ENCODE results near the gene REEP5. TPM values are rescaled to one million over a fixed set of nuclear protein-coding genes. Genes with fewer than 3 reads are reported as not detected.
A peak's percentile ranks its signal among the peaks of the same experiment; 100 is the strongest.
"Not testable (repeated sequence)": the region's sequence is repeated elsewhere in the genome, so short reads cannot be mapped to it uniquely, and the experiment has no call there.

The REEP5 gene
- polyA plus RNA-seq, 10 donors, result 61.8 to 89.0 (median 73.7) TPM

DNA sequence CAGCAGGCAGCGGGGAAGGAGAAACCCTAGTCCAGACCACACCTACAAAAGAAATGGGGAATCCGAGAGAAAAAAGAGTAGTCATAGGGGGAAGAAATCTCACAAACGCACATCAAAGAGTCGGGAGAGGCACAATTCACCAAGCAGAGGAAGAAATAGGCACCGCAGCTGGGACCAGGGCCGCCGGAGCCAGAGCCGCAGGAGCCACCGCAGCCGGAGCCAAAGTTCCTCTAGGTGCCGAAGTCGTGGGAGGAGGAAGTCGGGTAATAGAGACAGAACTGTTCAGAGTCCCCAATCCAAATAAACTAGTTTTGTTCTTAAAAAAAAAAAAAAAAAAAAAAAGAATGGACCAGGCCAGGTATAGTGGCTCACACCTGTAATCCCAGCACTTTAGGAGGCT lies 29.3 kb downstream of the REEP5 start:
- no peak for DNase-seq

GRCh38 chr5:112892066-112892465 lies 30.0 kb downstream of the REEP5 start:
- not testable (repeated sequence) for DNase-seq

GRCh38 chr5:112886975-112887374 lies 35.1 kb downstream of the REEP5 start:
- no peak for DNase-seq

DNA sequence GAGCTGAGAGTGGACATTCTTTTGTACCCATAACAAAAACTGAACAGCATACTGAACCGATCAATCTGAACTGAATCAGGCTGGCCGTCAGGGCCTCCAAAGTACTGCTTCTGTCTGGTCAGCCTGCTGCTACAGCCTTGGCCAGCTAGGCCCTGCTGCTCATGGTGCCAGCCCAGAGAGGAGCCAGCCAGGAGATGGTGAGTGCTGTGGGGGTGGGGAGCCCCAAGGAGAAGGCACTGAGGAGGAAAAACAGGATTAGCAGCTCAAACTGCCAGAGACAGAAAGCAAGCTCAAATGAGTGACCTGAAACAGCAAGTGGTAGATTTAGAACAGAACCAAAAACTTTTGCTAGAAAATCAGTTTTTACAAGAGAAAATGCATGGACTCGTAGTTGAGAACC lies 37.0 kb downstream of the REEP5 start:
- DNase-seq, result no peak

DNA sequence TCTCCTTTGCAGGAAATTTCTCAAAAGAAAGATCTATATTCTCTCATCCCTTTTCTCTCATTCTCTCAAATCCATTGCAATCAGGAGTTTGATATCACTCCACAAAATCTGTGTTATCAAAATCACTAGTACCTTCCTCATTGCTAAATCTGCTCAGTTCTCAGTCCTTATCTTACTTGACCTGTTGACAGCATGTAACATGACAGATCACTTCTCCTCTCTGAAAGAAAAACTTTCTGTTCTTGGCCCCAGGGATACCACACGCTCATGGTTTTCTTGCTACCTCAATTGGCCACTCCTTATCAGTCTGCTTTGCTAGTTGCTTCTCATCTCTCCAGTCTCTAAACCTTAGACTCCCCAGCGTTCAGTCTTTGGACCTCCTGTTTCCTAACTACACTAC lies 38.8 kb downstream of the REEP5 start:
- no peak for DNase-seq

DNA sequence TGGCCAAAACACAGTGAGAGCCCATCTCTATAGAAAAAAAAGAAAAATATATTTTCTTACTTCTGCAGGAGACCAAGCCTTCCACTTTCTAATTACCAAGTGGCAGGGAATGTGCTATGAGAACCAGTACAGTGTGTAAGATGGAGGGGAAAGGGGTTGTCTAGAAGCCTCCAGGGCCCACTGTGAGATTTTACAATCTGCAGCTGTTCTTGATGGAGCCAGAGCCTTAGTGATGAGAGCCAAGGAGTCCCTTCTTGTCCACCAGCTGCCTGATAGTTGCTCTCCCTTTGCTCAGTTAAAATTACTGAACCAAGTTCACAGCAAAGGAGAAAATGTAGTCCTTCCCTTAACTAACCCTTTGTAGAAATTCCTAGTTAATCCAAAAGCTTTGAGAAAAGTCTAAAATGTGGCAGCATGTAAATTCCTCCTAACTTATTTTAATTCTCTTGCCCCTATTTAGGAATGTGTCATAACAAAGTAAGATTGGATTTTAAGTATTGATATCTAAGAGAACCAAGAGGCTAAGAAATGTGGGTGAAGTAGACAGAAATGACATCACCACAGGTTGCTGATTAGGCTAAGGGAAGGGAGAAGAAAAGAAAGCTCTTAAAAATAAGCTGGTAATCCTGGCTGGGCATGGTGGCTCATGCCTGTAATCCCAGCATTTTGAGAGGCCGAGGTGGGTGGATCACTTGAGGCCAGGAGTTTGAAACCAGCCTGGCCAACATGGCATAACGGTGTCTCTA lies 41.6 kb downstream of the REEP5 start:
- DNase-seq, result peak; percentile 40 to 70 (median 52)

DNA sequence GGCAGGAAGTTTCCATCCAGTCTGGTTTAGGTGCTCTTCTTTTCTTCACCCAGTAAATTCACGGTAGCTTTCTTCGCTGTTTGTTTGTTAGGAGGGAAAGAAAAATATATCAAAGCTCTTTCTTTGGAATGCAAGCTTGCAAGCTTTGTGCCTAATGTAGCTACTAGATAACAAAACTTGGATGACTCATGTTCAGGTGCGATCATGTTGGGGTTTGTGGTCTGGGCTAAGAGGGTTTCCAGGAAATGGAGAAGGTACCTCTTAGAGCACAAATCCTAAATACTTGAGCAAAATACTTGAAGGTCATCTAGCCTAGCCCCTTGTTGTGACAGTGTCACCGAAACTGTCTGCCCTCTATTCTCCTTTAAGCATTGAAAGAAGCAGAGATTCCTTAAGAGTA lies 43.3 kb downstream of the REEP5 start:
- no peak for DNase-seq

- no peak for DNase-seq
These were observed 43.9 kb downstream of the REEP5 start for GRCh38 chr5:112878101-112878500.

DNA sequence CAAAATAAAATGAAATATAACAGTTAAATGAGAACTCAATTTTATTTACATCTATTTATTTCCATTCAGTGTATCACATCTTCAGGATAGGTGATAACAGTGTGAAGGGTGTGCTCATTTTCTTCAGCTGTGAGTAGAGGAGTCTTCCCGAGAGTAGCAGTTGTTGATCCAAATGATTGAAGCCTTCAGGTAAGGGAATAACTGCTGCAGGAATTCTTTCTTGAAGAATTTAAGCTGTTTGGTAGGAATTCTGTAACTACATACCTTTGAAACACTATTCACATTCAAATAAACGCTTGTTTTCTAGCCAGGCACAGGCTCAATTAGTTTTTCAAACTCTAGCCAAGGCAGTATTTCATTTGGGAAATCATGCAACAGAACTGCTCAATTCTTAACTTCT lies 45.7 kb downstream of the REEP5 start:
- no peak for DNase-seq

DNA sequence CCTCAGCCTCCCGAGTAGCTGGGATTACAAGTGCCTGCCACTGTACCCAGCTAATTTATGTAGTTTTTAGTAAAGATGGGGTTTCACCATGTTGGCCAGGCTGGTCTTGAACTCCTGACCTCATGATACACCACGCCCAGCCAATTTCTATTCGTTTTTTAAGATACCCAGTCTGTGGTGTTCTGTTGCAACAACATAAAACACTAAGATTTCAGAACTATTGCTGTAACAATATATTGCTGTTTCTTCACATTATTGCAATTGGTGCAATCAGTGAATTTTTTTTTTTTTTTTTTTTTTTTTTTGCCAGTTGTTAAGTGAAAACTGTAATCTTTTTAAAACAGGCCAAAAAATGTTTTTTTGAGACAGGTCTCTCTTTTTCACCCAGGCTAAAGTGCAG lies 51.1 kb downstream of the REEP5 start:
- DNase-seq, result no peak

GRCh38 chr5:112869948-112870347 lies 52.1 kb downstream of the REEP5 start:
- DNase-seq, result no peak

GRCh38 chr5:112867411-112867810 lies 54.6 kb downstream of the REEP5 start:
- DNase-seq, result no peak

DNA sequence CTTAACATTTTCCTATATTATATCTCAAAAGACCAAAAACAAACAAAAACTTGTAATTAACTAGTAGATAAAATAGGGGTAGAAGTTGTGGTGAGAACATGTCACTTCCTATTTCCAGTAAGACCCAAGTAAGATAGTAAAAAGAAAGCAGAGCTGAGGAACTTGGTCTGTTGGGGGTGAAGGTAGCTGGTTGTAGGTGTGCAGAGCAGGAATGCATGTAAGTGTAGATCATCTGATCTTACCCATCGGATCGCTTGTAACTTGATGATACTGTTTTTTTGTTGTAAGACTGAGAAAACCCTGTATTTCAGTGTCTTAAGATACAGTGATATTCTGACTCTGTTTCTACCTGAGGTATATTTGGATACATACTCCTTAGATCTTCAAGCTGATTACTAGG lies 55.3 kb downstream of the REEP5 start:
- no peak for DNase-seq

DNA sequence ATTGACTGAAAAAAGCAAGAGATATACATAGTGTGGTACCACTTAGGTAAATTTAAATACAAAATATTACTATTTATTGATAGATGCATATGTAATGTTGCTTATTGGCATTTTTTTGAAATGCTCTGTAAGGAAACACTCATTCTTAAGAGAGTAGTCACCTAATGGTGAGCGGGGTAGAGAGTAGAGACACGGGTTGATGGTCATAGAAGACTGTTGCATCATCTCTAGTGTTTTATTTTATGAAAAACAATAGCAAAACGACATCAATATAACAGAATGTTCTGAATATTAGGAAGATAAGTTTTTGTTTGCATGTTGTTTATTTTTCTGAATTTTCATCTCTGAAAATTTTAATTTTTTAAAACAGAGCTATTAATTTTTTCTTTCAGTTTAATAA lies 56.9 kb downstream of the REEP5 start:
- DNase-seq, result no peak

GRCh38 chr5:112863549-112863948 lies 58.5 kb downstream of the REEP5 start:
- no peak for DNase-seq

DNA sequence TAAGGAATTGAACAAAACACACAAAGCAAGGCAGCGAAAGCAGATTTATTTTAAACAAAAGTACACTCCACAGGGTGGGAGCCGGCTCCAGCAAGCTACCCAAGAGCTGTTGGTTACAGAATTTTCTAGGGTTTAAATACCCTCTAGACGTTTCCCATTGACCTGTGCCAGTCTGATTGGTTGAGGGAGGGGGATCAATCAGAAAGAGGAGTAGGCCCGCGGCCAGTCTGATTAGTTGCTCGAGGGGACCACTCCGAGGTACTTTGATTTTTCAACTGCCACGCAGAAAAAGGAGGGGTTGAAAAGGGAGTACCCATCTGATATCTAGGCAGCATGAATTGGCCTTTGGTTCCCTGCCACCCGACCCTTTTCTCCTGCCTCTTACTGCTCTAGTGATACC lies 59.9 kb downstream of the REEP5 start:
- no peak for DNase-seq

- DNase-seq, result no peak
These were observed 60.4 kb downstream of the REEP5 start for GRCh38 chr5:112861638-112861985.

DNA sequence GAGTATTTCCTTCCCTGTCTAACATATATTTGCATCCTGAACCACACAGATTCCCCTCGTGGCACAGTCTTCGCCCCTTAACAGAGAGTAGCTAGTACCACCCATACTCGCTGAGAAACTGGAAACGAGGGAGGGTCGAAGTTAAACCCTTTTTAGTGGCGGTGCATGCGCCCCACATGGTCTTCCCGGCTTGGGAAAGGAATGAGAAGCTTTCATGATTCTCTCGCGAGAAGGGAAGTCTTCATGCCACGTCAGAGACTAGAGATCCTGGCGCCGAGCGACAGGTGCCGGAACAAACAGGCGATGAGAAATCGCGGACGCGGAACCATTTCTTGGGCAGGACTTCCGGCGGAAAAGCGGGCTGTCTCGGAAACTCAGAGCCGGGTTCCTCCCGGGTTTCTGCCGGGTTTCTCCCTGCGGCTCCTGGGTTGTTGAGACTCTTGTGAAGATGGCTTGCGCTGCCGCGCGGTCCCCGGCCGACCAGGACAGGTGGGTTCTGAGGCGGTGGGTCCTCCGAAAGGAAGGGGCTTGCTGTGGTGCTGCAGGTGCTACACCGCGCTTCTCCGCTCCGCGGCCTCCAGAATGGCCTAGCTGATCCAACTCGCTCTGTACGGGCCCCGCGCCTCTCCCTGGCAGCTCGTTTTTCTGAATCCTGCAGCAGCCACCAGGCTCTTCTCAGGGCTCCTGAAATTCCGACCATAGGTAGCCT lies 60.9 kb downstream of the REEP5 start, which contains the start of gene SRP19:
Gene SRP19 (plus strand): TSS at position 359 of the 709 bp plus-strand sequence. CDS start 90 bp downstream, at position 449.
- DNase-seq, result peak; percentile 98

DNA sequence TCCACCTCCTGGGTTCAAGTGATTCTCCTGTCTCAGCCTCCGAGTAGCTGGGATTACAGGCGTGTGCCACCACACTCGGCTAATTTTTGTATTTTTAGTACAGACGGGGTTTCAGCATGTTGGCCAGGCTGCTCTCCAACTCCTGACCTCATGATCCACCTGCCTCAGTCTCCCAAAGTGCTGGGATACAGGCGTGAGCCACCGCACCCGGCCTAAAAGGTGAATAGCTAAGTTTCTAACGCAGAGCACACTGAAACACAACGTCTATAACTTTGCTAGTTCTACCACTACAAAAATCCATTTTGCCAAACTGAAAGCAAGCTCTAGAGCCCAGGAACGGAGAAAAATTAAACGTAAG lies 61.5 kb downstream of the REEP5 start:
- DNase-seq, result not testable (repeated sequence)

GRCh38 chr5:112857866-112858265 lies 64.2 kb downstream of the REEP5 start:
- DNase-seq, result no peak

DNA sequence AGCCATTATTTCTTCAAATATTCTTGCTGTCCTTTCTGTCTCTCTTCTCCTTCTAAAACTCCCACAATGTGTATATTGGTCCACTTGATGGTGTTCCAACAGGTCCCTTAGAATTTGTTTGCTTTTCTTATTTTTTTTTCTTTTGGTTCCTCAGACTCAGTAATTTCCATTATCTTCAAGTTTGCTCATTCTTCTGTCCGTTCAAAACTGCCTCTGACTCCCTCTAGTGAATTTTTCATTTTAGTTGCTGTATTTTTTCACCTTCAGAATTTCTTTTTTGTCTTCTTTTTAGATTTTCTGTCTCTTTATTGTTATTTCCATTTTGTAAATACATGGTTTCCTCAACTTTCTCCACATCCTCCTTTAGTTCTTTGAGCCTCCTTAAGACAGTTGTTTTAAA lies 67.4 kb downstream of the REEP5 start:
- DNase-seq, result no peak

DNA sequence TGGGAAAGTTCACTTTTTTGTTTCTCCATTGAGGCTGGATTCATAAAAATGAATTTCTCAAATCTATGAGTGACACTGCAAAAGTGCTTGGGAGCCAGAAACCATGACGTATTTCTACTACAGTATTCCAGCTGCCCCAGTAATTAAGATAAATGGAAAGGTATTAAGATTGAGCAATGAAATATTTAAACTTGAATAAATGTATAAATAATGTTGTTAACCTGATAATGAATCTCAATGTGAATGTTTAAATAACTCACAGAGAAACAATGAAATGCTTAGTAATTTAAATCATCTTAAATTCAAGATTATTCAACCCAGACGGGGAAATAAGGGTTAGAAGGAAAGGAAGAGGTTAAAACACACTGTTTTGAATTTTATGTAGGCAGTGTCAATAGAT lies 72.1 kb downstream of the REEP5 start:
- no peak for DNase-seq

DNA sequence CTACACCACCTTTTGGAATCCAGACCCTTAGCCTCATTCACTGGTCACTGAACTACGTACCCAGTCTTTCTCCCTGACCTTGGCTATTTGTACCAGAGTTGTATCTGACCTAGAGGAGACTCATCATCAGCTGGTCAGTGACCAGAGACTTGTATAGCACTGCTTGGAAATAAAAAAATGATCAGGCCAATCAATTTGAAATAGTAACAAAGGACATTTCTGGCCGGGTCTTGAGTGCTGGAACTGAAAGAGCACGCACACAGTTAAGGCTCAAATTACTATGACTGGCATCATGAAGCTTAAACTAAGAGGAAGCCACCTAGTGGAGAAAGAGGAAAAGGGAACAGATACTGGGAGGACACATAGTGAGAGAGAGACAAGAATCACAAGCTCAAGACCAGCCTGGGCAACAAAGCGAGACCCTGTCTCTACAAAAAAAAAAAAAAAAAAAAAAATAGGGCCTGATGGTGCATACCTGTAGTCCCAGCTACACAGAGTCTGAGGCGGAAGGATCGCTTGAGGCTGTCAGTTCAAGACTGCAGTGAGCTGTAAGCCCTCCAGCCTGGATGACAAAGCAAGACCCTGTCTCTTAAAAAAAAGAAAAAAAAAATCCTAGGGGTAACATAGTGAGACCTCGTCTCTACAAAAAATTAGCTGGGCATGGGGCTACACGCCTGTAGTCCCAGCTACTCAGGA lies 73.8 kb downstream of the REEP5 start:
- DNase-seq, result peak; percentile 22 to 61 (median 45)
